ENCODE measurements around the gene NDUFV3.

GRCh38 chr21:42937960-42938605, 45.0 kb downstream of the NDUFV3 start:
- no peak for TF ChIP-seq CTCF (IDR thresholded peaks at IDR 0.05)
- TF ChIP-seq POLR2A (IDR thresholded peaks at IDR 0.05) = no peak
